IMR-90 (cell line): Measurements from ENCODE around the gene TFAP2C. TPM values are rescaled to one million over a fixed set of nuclear protein-coding genes. Genes with fewer than 3 reads are reported as not detected.

Experiments used
- ATAC-seq: fragments of 200-7000 bp; cut with Tn5 transposase; 2 replicates; pipeline ENCODE4 v1.9.1; 2020; ENCODE audit warnings: low read depth, mild to moderate bottlenecking, moderate library complexity
- BruUV-seq: library from RNA; stranded (reverse); fragments of 400-500 nt; replicated peaks from 2 replicates; lab custom pipeline; 2021; lab: Mats Ljungman, UMichigan
- CTCF ChIA-PET: fragments of 300-600 bp; formaldehyde crosslinking; extraction: SDS; loops from one replicate; lab custom pipeline; 2021; ENCODE audit warnings: antibody characterized with exemption; lab: Yijun Ruan, JAX
- POLR2A ChIA-PET: fragments of 300-600 bp; sonication (Branson Sonifier 250); formaldehyde crosslinking; loops from one replicate; lab custom pipeline; 2022; ENCODE audit warnings: antibody characterized with exemption; ENCODE audit not compliant: unreplicated experiment; lab: Charles Lee
- DNase-seq: peaks from one replicate; pipeline ENCODE4 v3.0.0; 2013
- H2AFZ ChIP-seq: replicated peaks from 2 replicates; pipeline ENCODE3; 2013; ENCODE audit warnings: low read length, mild to moderate bottlenecking; ENCODE audit not compliant: poor library complexity
- H2AK5ac ChIP-seq: 2 replicates; pipeline ENCODE4 v1.6.1; 2013; ENCODE audit warnings: low read depth, low read length, inconsistent platforms
- H2AK9ac ChIP-seq: replicated peaks from 2 replicates; pipeline ENCODE3; 2013; ENCODE audit warnings: mild to moderate bottlenecking, low read depth, low read length, moderate library complexity; ENCODE audit not compliant: poor library complexity
- H2BK120ac ChIP-seq: 2 replicates; pipeline ENCODE4 v1.6.1; 2013; ENCODE audit warnings: low read depth, low read length, inconsistent platforms
- H2BK15ac ChIP-seq: 3 replicates; pipeline ENCODE4 v1.6.1; 2013; ENCODE audit warnings: low read depth, low read length, inconsistent platforms
- H2BK20ac ChIP-seq: 2 replicates; pipeline ENCODE4 v1.6.1; 2013; ENCODE audit warnings: low read depth, mild to moderate bottlenecking, inconsistent platforms, low read length, moderate library complexity
- H2BK5ac ChIP-seq: 2 replicates; pipeline ENCODE4 v1.6.1; 2013; ENCODE audit warnings: mild to moderate bottlenecking, low read depth, low read length, inconsistent platforms; ENCODE audit not compliant: poor library complexity, severe bottlenecking
- H3K14ac ChIP-seq: replicated peaks from 2 replicates; pipeline ENCODE4 v1.6.1; 2013; ENCODE audit warnings: low read depth, low read length, inconsistent platforms
- H3K18ac ChIP-seq: 2 replicates; pipeline ENCODE4 v1.6.1; 2013; ENCODE audit warnings: low read depth, low read length, control low read depth
- H3K23ac ChIP-seq: 2 replicates; pipeline ENCODE4 v1.6.1; 2013; ENCODE audit warnings: low read depth, low read length, inconsistent platforms
- H3K27ac ChIP-seq: 2 replicates; pipeline ENCODE4 v1.5.1; 2013; ENCODE audit warnings: mild to moderate bottlenecking, control low read depth, low read length; ENCODE audit not compliant: insufficient read depth
- H3K27me3 ChIP-seq: 2 replicates; pipeline ENCODE4 v1.6.1; 2013; ENCODE audit warnings: low read length; ENCODE audit not compliant: control insufficient read depth, insufficient read depth
- H3K36me3 ChIP-seq: 2 replicates; pipeline ENCODE4 v1.6.1; 2013; ENCODE audit warnings: low read length, mixed read lengths; ENCODE audit not compliant: control insufficient read depth, insufficient read depth
- H3K4ac ChIP-seq: 2 replicates; pipeline ENCODE4 v1.6.1; 2013; ENCODE audit warnings: low read depth, low read length, inconsistent platforms
- H3K4me1 ChIP-seq: 2 replicates; pipeline ENCODE4 v1.6.1; 2013; ENCODE audit warnings: low read length, mixed read lengths; ENCODE audit not compliant: control insufficient read depth, insufficient read depth
- H3K4me2 ChIP-seq: 2 replicates; pipeline ENCODE4 v1.6.1; 2013; ENCODE audit warnings: low read depth, mild to moderate bottlenecking, control low read depth, low read length, moderate library complexity
- H3K4me3 ChIP-seq: 2 replicates; pipeline ENCODE4 v1.5.1; 2013; ENCODE audit warnings: low read depth, mild to moderate bottlenecking, control low read depth, low read length, moderate library complexity; ENCODE audit not compliant: insufficient read depth
- H3K56ac ChIP-seq: 2 replicates; pipeline ENCODE4 v1.6.1; 2013; ENCODE audit warnings: low read length, inconsistent platforms; ENCODE audit not compliant: insufficient read depth; ENCODE audit errors: extremely low read depth
- H3K79me1 ChIP-seq, 2 experiments: 2 replicates each; pipeline ENCODE4 v1.6.1; 2013; ENCODE audit warnings: low read length in 2 of 2, inconsistent platforms in 1 of 2, low read depth in 1 of 2
- H3K9ac ChIP-seq: 2 replicates; pipeline ENCODE4 v1.6.1; 2013; ENCODE audit warnings: low read depth, low read length, control low read depth
- H3K9me1 ChIP-seq: 2 replicates; pipeline ENCODE4 v1.6.1; 2013; ENCODE audit warnings: low read length, inconsistent platforms; ENCODE audit not compliant: insufficient read depth
- H3K9me3 ChIP-seq: 2 replicates; pipeline ENCODE4 v1.6.1; 2013; ENCODE audit warnings: low read length; ENCODE audit not compliant: control insufficient read depth, insufficient read depth
- H4K20me1 ChIP-seq: 2 replicates; pipeline ENCODE4 v1.6.1; 2013; ENCODE audit warnings: low read length, inconsistent platforms; ENCODE audit not compliant: insufficient read depth
- H4K5ac ChIP-seq: 2 replicates; pipeline ENCODE4 v1.6.1; 2013; ENCODE audit warnings: mild to moderate bottlenecking, low read depth, low read length, control low read depth
- H4K8ac ChIP-seq, 2 experiments: 2 replicates each; pipeline ENCODE4 v1.6.1; 2013; ENCODE audit warnings: low read depth in 2 of 2, low read length in 2 of 2, control low read depth in 1 of 2, inconsistent platforms in 1 of 2
- H4K91ac ChIP-seq: 2 replicates; pipeline ENCODE4 v1.6.1; 2013; ENCODE audit warnings: low read depth, low read length, inconsistent platforms; ENCODE audit not compliant: insufficient read depth
- BHLHE40 ChIP-seq: fragments of 150-350 bp; IDR thresholded peaks from 2 replicates; pipeline ENCODE4 v1.6.1; 2016; ENCODE audit warnings: mild to moderate bottlenecking, low read depth, low read length
- CHD1 ChIP-seq: IDR thresholded peaks from 2 replicates; pipeline ENCODE4 v1.6.1; 2012; ENCODE audit warnings: low read depth, low read length, improper control_type of control experiment
- CTCF ChIP-seq: conservative IDR thresholded peaks from 2 replicates; pipeline ENCODE4 v1.5.1; 2012; ENCODE audit warnings: mild to moderate bottlenecking, low read depth, low read length, improper control_type of control experiment
- FOS ChIP-seq: fragments of 150-350 bp; IDR thresholded peaks from 2 replicates; pipeline ENCODE4 v1.6.1; 2016; ENCODE audit warnings: low read depth, low read length
- MAFK ChIP-seq: IDR thresholded peaks from 2 replicates; pipeline ENCODE4 v1.6.1; 2012; ENCODE audit warnings: low read depth, low read length, improper control_type of control experiment
- MAZ ChIP-seq: IDR thresholded peaks from 2 replicates; pipeline ENCODE4 v1.6.1; 2012; ENCODE audit warnings: low read depth, mild to moderate bottlenecking, low read length, improper control_type of control experiment, moderate library complexity, borderline replicate concordance
- NFE2L2 ChIP-seq: fragments of 150-350 bp; IDR thresholded peaks from 2 replicates; pipeline ENCODE4 v1.6.1; 2016; ENCODE audit warnings: low read depth, mild to moderate bottlenecking, low read length
- RAD21 ChIP-seq: IDR thresholded peaks from 2 replicates; pipeline ENCODE4 v1.6.1; 2012; ENCODE audit warnings: low read length, improper control_type of control experiment
- RCOR1 ChIP-seq: IDR thresholded peaks from 2 replicates; pipeline ENCODE4 v1.6.1; 2012; ENCODE audit warnings: mild to moderate bottlenecking, low read length, improper control_type of control experiment; ENCODE audit not compliant: insufficient replicate concordance
- RFX5 ChIP-seq: IDR thresholded peaks from 2 replicates; pipeline ENCODE4 v1.8.0; 2012; ENCODE audit warnings: low read depth, mild to moderate bottlenecking, low read length, moderate library complexity
- SMC3 ChIP-seq: fragments of 150-350 bp; IDR thresholded peaks from 2 replicates; pipeline ENCODE4 v1.6.1; 2016; ENCODE audit warnings: low read depth, mild to moderate bottlenecking, antibody characterized with exemption, low read length, moderate library complexity
- WGBS, 2 experiments: methylation state at CpG; one replicate each; pipeline versions ENCODE4 v1.1.5 to v1.1.7; 2013; ENCODE audit warnings: missing lambda C conversion rate in 2 of 2; ENCODE audit not compliant: insufficient read length in 1 of 2; ENCODE audit errors: extremely low coverage in 2 of 2; 5-methylcytosine and 5-hydroxymethylcytosine counted together
- dilution Hi-C: fragments of 300-500 bp; cut with HindIII; formaldehyde crosslinking; loops from one replicate; pipeline ENCODE4 v1.14.3; 2018; ENCODE audit warnings: low sequenced_read_pairs; ENCODE audit not compliant: unreplicated experiment
- in situ Hi-C: fragments of 300-500 bp; cut with MboI; formaldehyde crosslinking; loops from 3 replicates; pipeline ENCODE4 v1.14.3; 2019; ENCODE audit warnings: low sequenced_read_pairs, inconsistent platforms, mixed read lengths
- intact Hi-C: fragments of 100-400 bp; cut with micrococcal nuclease; formaldehyde crosslinking; loops from 2 replicates; pipeline ENCODE4 v1.10.0; 2022
- polyA plus RNA-seq, 3 experiments: library from polyadenylated mRNA; depleted of rRNA; stranded (reverse); fragments of >200 nt; gene quantifications; 2 replicates each; pipeline ENCODE4 v1.2.3, GENCODE V29; 2012; ENCODE audit warnings: low replicate concordance in 1 of 3
- total RNA-seq: library from RNA; depleted of rRNA; stranded (reverse); fragments of >200 nt; gene quantifications from 2 replicates; pipeline ENCODE4 v1.2.3, GENCODE V29; 2012
- TF ChIP-seq, protein P1 (sequence below): fragments of 150-350 bp; IDR thresholded peaks from 2 replicates; pipeline ENCODE4 v1.6.1; 2016; ENCODE audit warnings: low read depth, mild to moderate bottlenecking, low read length, moderate library complexity, borderline replicate concordance
- TF ChIP-seq, protein P2 (sequence below): fragments of 150-350 bp; IDR thresholded peaks from 2 replicates; pipeline ENCODE4 v1.6.1; 2017; ENCODE audit warnings: mild to moderate bottlenecking, antibody characterized with exemption, low read length, low read depth

TFAP2C gene
- total and polyA plus RNA-seq, 2 of the 4 experiments (the other 2 are of a cell fraction) = under 0.01 to 0.05 TPM

GRCh38 chr20:56582542-56582941, 46.6 kb upstream of the TFAP2C start:
- H3K9me1 ChIP-seq = no peaks in the 10 kb centered on the region

More at GRCh38 chr20:56582542-56582941, 46.6 kb upstream of the TFAP2C start:
- dilution Hi-C loops (no loop called here), in situ Hi-C loops (no loop called here), intact Hi-C loops (no loop called here)
- H3K23ac ChIP-seq = no peak overlapping the region
- H4K91ac ChIP-seq = no peak overlapping the region
- DNase-seq (no peak), ATAC-seq (no peak)
- no peak overlapping the region for H3K27ac ChIP-seq
- H2AK9ac ChIP-seq = no peak overlapping the region
- TF ChIP-seq, protein P1, sequence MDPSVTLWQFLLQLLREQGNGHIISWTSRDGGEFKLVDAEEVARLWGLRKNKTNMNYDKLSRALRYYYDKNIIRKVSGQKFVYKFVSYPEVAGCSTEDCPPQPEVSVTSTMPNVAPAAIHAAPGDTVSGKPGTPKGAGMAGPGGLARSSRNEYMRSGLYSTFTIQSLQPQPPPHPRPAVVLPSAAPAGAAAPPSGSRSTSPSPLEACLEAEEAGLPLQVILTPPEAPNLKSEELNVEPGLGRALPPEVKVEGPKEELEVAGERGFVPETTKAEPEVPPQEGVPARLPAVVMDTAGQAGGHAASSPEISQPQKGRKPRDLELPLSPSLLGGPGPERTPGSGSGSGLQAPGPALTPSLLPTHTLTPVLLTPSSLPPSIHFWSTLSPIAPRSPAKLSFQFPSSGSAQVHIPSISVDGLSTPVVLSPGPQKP = no peak
- TF ChIP-seq RCOR1 (no peak), FOS (no peak), CTCF (no peak), NFE2L2 (no peak), CHD1 (no peak), BHLHE40 (no peak), MAZ (no peak), RFX5 (no peak), RAD21 (no peak), MAFK (no peak), SMC3 (no peak)
- TF ChIP-seq, protein P2, sequence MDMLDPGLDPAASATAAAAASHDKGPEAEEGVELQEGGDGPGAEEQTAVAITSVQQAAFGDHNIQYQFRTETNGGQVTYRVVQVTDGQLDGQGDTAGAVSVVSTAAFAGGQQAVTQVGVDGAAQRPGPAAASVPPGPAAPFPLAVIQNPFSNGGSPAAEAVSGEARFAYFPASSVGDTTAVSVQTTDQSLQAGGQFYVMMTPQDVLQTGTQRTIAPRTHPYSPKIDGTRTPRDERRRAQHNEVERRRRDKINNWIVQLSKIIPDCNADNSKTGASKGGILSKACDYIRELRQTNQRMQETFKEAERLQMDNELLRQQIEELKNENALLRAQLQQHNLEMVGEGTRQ = no peak
- no peak overlapping the region for H2BK15ac ChIP-seq
- BruUV-seq = no TSS peak
- no CpG with 5 or more reads among the region's 4 CpGs for WGBS, 2 experiments
- no peak overlapping the region for H2BK5ac ChIP-seq
- no peak overlapping the region for H3K14ac ChIP-seq
- H3K4me2 ChIP-seq = no peak overlapping the region
- peaks cover 9% of the 10 kb centered on the region for H3K27me3 ChIP-seq
- H3K4me3 ChIP-seq = no peak overlapping the region
- CTCF ChIA-PET = no interaction called here
- no peaks in the 10 kb centered on the region for H3K36me3 ChIP-seq
- POLR2A ChIA-PET = no interaction called here
- H3K18ac ChIP-seq = no peak overlapping the region
- no peak overlapping the region for H4K5ac ChIP-seq
- no peaks in the 10 kb centered on the region for H3K4me1 ChIP-seq
- no peak overlapping the region for H3K4ac ChIP-seq
- H3K9me3 ChIP-seq = no peaks in the 10 kb centered on the region
- no peak overlapping the region for H2BK120ac ChIP-seq
- H4K20me1 ChIP-seq = no peaks in the 10 kb centered on the region
- no peaks in the 10 kb centered on the region for H3K79me1 ChIP-seq
- no peak overlapping the region for H3K9ac ChIP-seq
- no peak overlapping the region for H2AFZ ChIP-seq
- H3K56ac ChIP-seq = no peak overlapping the region
- no peak overlapping the region for H4K8ac ChIP-seq
- H2AK5ac ChIP-seq = no peak overlapping the region
- no peak overlapping the region for H2BK20ac ChIP-seq
